Kidney (tissue), 14 donors: ENCODE measurements around the gene SYT13. TPM values are rescaled to one million over a fixed set of nuclear protein-coding genes. Genes with fewer than 3 reads are reported as not detected.

Source experiments
- DNase-seq, 5 donors: peaks; one replicate each; pipeline ENCODE4 v3.0.0-alpha.2; 2013 to 2020
- FAIRE-seq: peaks from 2 replicates; lab custom pipeline; 2012; peaks lifted over from hg19 to GRCh38; lab: Jason Lieb, UNC
- H3K27ac ChIP-seq, 2 donors: one replicate each; pipeline ENCODE4 v1.7.0; 2013; ENCODE audit warnings: low read depth in 2 of 2, low read length in 2 of 2, inconsistent platforms in 1 of 2
- H3K27me3 ChIP-seq: one replicate; pipeline ENCODE4 v1.7.1; 2013; ENCODE audit warnings: low read length, inconsistent platforms; ENCODE audit not compliant: control insufficient read depth, insufficient read depth
- H3K36me3 ChIP-seq, 3 donors: one replicate each; pipeline versions ENCODE4 v1.7.0 to v1.7.1; 2013; ENCODE audit warnings: low read length in 3 of 3, control low read depth in 1 of 3, inconsistent platforms in 1 of 3; ENCODE audit not compliant: insufficient read depth in 3 of 3, control insufficient read depth in 2 of 3
- H3K4me1 ChIP-seq, 3 donors: one replicate each; pipeline versions ENCODE4 v1.7.0 to v1.7.1; 2013; ENCODE audit warnings: low read length in 3 of 3, inconsistent platforms in 1 of 3, low read depth in 1 of 3; ENCODE audit not compliant: control insufficient read depth in 2 of 3, insufficient read depth in 2 of 3
- H3K4me3 ChIP-seq, 3 donors: one replicate each; pipeline versions ENCODE4 v1.7.0 to v1.8.1; 2013; ENCODE audit warnings: low read length in 3 of 3, control low read depth in 1 of 3, inconsistent platforms in 1 of 3
- H3K9ac ChIP-seq, 3 donors: one replicate each; pipeline versions ENCODE4 v1.7.0 to v1.7.1; 2013; ENCODE audit warnings: low read length in 3 of 3, control low read depth in 1 of 3, inconsistent platforms in 1 of 3
- H3K9me3 ChIP-seq, 3 donors: one replicate each; pipeline versions ENCODE4 v1.7.0 to v1.7.1; 2013; ENCODE audit warnings: low read length in 3 of 3, control low read depth in 1 of 3, inconsistent platforms in 1 of 3; ENCODE audit not compliant: control insufficient read depth in 2 of 3, insufficient read depth in 1 of 3
- CTCF ChIP-seq: IDR thresholded peaks from 3 replicates; pipeline ENCODE4 v1.5.1; 2012; ENCODE audit warnings: mild to moderate bottlenecking, moderate library complexity, borderline replicate concordance; ENCODE audit not compliant: insufficient read depth; ENCODE audit errors: extremely low read depth
- intact Hi-C: fragments of 100-400 bp; cut with DNase I; formaldehyde crosslinking; loops from one replicate; pipeline ENCODE4 v1.11.1; 2022
- polyA plus RNA-seq: library from polyadenylated mRNA; stranded (reverse); fragments of 350-450 nt; fragmentation: Illumina TruSeq; extraction: RNeasy Lipid Tissue Mini Kit (QIAGEN cat#74804); gene quantifications from one replicate; pipeline ENCODE4 v1.2.3, GENCODE V29; 2014; ENCODE audit warnings: low read depth, low replicate concordance; ENCODE audit not compliant: insufficient read depth
- total RNA-seq: library from RNA; stranded (reverse); fragmentation: NEBNext Ultra II Directional; extraction: Animal tissue kit (Norgen Biotek cat#: 25700); gene quantifications from one replicate; pipeline ENCODE4 v1.2.1, GENCODE V29; 2021
- donor health status: control.
- donor health status: control.
- donor health status: control.
- donor health status: control.
- donor health status: control.
- donor health status: DM: yes; HTN: yes; CAD: no.
- donor health status: Normal renal cell carcinoma (clear cell type).

The SYT13 gene
- total and polyA plus RNA-seq, 2 donors from 2014 or later, result 6.8 to 16.4 TPM

GRCh38 chr11:45227836-45228235 is 58.3 kb downstream of the SYT13 start:
- Histone ChIP-seq H3K4me1 (no peaks in the 10 kb centered on the region), H3K27ac (no peak overlapping the region), H3K9ac (no peak overlapping the region), H3K36me3 (peaks cover 2 to 25% (median 9%) of the 10 kb centered on the region in 3 donors), H3K4me3 (no peak overlapping the region), H3K9me3 (no peaks in the 10 kb centered on the region), H3K27me3 (no peaks in the 10 kb centered on the region)
- no peak for TF ChIP-seq CTCF
- no peak for FAIRE-seq
- DNase-seq, result no peak
- intact Hi-C loops, result no loop called here

GRCh38 chr11:45226901-45227300 is 59.2 kb downstream of the SYT13 start:
- no peak overlapping the region for H3K9ac ChIP-seq
- no peaks in the 10 kb centered on the region for H3K4me1 ChIP-seq
- H3K36me3 ChIP-seq, result peaks cover 7 to 25% (median 9%) of the 10 kb centered on the region in 3 donors
- no peak overlapping the region for H3K27ac ChIP-seq
- DNase-seq (no peak), FAIRE-seq (no peak)
- no peak overlapping the region for H3K4me3 ChIP-seq
- no peaks in the 10 kb centered on the region for H3K27me3 ChIP-seq
- no peak for TF ChIP-seq CTCF
- intact Hi-C loops, result no loop called here
- no peaks in the 10 kb centered on the region for H3K9me3 ChIP-seq

GRCh38 chr11:45225961-45226871 is 59.9 kb downstream of the SYT13 start:
- intact Hi-C loops, result no loop called here
- no peaks in the 10 kb centered on the region for H3K9me3 ChIP-seq
- no peak for FAIRE-seq
- no peak overlapping the region for H3K27ac ChIP-seq
- H3K9ac ChIP-seq, result no peak overlapping the region
- no peak for DNase-seq
- H3K27me3 ChIP-seq, result no peaks in the 10 kb centered on the region
- peaks cover 7 to 25% (median 9%) of the 10 kb centered on the region in 3 donors for H3K36me3 ChIP-seq
- H3K4me3 ChIP-seq, result no peak overlapping the region
- no peak for TF ChIP-seq CTCF
- no peaks in the 10 kb centered on the region for H3K4me1 ChIP-seq
